Muscle of back (tissue), 11 donors: ENCODE data around the gene GALNTL6. TPM values are rescaled to one million over a fixed set of nuclear protein-coding genes. Genes with fewer than 3 reads are reported as not detected.
"Not testable (repeated sequence)": the region's sequence is repeated elsewhere in the genome, so short reads cannot be mapped to it uniquely, and the experiment has no call there.

Experiments used
- DNase-seq, 3 donors: peaks; one replicate each; pipeline versions ENCODE4 v3.0.0 to v3.0.0-alpha.2; 2013
- polyA plus RNA-seq, 10 donors: library from polyadenylated mRNA; unstranded; fragments of 120-200 nt; gene quantifications; one replicate each; pipeline ENCODE4 v1.2.1, GENCODE V29; 2013; ENCODE audit not compliant: insufficient read length in 10 of 10

GALNTL6 gene
- polyA plus RNA-seq, 10 donors: 0.29 to 2.2 (median 1.2) TPM; not detected in 1

DNA sequence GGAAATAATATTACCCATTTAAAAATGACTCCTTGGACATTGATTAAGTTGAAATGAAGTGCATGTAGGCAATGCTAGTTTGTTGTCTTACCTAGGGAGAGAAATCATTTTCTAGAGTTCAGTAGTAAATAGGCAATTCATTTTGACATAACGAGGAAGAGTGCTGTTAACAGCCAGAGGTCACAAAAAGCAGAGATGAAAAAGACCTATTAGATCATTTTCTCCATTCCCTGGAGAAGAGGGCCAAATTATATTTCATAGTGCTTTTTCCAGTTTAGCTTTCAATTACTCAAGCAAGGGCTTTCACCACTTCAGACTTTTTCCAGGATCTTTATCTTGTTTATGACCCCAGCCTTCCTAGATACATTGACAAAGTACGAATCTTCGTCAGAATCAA, 981.1 kb downstream of the GALNTL6 start:
- peak in 2 of 3 donors; percentile 16 to 20 for DNase-seq

DNA sequence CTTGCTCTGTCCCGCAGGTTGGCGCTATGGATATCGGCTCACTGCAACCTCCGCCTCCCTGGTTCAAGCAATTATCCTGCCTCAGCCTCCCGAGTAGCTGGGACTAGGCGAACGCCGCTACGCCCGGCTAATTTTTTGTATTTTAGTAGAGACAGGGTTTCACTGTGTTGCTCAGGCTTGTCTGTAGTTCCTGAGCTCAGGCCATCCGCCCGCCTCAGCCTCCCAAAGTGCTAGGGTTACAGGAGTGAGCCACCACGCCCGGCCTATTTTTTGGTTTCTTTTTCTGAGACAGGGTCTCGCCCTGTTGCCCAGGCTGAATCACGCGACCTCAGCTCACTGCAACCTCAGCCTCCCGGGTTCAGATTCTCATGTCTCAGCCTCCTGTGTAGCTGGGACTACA, 984.1 kb downstream of the GALNTL6 start:
- not testable (repeated sequence) for DNase-seq

DNA sequence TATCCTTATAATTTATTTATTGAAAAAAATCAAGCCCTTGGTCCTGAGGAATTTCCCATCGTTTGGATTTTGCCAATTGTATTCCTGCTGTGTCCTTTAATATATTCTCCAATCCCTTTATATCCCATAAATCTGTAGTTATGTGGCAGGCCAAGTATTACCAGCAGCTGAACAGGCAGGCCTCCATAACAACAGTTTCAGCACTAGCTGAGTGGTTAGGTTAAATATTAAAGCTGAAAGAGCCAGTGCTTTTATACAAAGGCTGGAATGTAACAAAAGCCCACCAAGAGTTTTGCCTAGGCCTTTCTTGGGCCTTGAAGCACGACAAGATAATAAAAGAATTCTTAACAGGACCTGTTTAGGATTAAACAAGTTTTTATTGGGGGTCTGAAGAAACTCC, 988.8 kb downstream of the GALNTL6 start:
- DNase-seq: no peak

DNA sequence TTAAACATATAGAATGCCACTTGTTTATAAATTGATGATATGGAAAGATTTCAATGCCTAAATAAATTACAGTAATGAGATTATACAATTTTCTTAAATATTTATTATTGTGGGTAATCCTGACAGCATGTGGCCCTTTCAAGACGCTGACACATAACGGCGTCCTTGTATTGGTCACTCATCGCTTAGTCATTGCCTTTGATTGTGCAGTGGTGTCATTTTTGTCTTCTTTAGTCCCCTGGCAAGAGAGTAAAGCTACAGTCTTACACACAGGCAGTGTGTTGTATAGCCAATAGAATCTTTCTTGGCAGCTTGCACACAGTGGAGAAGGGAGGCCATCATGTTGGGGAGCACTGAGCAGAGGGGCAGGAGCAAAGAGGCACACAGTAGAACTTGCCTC, 993.6 kb downstream of the GALNTL6 start:
- DNase-seq: no peak

DNA sequence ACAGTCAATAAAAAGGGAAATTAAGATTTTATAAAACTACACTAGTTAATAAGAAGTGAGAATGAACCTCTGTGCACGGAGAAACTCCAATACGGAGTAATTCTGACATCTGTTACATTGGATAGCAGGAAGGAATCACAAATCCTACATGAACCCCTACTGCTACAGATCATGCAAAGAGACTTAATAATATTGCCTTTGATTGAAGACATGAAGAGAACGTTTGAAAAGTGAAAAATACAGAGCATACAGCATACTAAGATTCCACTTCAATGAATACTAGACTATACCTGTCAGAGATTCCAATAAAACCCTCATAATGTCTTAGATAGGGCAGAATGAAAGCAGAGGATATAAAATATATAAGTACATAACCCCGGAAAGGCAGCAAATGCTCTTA, 995.0 kb downstream of the GALNTL6 start:
- no peak for DNase-seq

DNA sequence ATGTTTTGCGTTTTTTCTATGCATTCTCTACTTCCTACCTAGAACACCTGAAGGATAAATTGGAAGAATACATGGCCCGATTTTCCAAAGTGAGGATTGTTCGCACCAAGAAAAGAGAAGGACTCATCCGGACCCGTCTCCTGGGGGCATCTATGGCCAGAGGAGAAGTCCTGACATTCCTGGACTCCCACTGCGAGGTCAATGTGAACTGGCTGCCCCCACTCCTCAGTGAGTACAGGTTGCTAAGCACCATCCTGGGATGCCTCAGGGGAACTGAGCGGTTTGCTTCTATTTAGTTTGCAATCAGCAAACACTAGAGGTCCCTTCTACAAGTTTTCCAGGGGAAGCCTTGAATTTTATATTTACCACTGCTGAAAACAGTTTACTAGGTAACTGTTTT, 996.1 kb downstream of the GALNTL6 start:
- DNase-seq: no peak

DNA sequence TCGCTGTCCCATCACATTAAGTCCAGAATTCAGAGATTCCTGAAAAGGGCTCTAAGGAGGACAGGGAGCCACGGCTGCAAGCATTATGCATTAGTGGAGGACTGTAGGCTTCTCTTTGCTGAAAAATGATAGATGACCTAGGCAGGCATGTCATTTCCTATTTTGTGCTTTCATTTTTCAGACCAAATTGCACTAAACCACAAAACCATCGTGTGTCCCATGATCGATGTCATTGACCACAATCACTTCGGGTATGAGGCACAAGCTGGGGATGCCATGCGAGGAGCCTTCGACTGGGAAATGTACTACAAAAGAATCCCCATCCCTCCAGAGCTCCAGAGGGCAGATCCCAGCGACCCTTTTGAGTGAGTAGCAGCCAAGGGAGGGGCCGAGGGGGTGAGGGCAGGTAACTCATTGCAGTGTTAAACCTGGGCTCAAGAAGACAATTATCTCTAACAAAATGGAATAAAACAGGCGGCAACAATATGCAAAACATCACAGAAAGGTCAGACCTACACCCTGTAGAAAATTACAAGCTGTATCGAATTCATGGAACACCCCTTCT, 1000.2 kb downstream of the GALNTL6 start:
- DNase-seq: no peak

DNA sequence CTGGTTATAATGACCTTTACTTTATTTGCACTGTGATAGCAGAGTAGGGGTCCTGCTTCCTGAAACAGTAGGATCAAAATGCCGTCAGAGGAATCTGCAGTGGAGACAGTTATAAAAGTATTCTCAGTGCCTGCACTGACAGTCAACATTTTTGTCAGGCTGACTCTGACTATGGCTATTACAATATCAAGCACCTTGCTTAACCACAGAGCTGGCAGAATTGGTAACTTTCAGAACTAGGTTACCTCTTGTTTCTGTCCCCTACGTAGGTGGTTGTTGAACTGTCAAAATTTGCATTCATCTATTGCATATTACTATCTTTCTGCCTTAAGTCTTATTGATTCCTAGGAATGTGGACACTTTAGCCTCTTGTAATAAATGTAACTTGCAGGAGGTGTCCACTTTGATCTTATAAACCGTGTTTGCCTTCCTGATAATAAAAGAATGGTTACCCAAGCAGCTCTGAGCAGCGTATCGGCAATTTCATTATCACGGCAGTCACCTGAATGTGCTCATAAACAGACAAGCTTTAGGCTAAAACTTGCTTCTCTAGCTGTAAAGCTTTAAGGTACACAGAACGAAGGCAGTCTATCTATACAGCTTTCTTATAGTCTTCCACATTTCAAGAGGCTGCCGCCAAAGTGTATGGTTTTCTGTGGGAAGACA, 1002.4 kb downstream of the GALNTL6 start:
- no peak for DNase-seq

DNA sequence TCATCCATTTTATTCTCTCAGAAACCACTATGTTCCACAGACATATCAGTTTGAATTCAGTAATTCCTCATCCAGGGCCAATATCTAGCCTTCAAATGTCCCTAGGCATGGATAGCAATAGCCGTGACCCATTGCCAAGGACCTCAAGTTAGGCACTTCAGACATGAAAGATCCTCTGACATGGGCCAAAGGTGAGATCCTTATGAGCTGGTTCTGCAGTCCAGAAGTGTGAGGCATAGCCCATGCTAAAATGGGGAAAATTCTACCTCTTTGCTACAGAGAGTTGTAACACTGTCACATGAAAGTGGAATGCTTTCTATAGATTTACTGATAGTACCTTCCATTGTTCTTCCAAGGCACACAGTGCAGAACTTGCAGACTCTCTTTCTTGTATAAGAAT, 1005.7 kb downstream of the GALNTL6 start:
- DNase-seq: no peak

DNA sequence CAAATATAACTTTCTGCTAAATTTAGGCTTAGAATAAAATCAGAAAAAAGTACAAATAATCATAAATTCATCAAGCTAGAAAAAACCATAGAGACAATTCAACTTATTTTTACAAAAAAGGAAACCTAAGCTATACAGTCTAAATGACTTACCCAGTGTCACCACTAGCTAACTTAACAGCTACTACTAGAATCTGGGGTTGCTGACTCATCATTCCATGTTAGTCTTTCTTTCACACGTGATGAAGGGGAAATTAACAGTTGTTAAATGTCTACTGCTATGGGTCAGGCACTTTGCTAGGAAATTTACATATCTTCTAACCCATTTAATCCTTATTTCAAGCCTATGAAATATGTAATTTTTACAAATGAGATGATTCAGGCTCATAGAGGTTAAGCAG, 1006.1 kb downstream of the GALNTL6 start:
- DNase-seq: no peak

DNA sequence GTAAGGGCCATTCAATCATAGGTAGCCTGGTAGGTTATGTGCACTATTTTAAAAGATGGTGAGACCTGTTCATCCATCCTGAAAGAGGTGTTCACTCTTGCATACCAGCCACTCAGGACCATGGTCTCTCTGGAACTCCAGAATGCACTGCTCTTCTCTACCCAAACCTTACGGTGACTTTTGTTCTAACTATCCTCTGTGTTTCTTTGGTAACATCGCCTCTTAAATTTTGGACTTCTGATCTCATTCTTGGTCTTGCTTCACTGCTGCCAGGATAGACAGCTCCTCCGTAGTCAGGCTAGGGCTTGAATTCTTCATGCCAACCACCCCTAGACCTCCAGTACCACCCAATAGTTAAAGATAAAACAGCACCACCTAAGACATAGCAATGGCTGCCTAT, 1009.1 kb downstream of the GALNTL6 start:
- DNase-seq: no peak

DNA sequence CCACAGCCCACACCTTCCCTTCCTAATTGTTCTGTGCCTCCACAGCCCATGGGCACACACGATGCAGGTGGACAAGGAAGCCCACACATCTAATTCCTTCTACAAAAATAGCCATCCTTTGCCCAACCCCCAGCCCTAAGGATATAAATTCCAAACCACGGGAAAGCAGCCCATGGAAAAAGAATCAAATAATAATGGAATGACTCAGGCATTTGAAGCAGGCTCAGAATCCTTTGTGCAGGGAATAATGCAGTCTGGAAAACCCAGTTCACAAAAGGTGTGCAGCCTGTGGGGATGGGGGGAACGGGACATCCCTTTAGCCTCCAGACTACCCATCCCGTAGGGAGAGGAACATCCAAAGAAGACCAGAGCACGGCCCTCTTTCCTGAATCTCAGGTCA, 1013.1 kb downstream of the GALNTL6 start:
- peak; percentile 4 to 30 (median 11) for DNase-seq

DNA sequence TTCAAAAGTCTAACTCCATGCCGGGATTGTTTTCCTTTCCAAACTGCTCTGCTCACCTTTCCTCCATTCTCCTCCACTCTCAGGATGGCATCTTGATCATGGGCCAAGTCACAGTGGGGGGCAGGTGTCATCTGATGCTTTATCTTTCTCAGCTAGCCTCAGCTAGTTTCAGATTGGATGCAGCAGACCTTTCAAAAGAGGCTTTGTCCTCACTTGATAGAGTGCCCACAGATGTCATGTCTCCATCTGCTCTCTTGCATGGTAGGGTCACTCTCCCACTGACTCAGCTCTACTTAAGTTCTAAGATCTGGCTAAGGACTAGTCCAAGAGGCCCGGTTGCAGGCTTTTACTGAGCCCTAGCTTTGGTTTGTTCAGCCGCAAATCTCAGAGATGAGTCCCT, 1013.7 kb downstream of the GALNTL6 start:
- no peak for DNase-seq

DNA sequence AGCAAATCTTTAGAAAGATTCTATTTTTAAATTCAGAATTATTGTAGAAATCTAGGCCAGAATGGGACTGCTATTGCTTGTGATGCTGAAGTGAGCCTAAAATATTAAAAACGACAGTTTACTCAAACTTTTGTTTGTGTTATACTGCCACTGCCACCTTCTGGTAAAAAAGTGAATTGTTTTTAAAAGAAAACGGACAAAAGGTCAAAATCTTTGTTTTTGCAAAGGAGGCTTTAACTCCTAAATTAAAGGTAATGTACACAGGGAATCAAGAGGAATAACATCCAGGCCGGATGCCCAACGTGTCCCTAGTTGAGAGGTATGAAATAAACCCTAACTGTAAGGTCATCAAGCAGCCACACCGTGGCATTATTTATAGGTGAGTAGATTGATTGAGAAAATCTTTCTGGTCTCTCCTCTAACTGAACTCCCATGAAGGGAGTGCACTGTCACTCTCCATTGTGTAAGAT, 1017.1 kb downstream of the GALNTL6 start:
- peak in 2 of 3 donors; percentile 8 to 18 for DNase-seq

DNA sequence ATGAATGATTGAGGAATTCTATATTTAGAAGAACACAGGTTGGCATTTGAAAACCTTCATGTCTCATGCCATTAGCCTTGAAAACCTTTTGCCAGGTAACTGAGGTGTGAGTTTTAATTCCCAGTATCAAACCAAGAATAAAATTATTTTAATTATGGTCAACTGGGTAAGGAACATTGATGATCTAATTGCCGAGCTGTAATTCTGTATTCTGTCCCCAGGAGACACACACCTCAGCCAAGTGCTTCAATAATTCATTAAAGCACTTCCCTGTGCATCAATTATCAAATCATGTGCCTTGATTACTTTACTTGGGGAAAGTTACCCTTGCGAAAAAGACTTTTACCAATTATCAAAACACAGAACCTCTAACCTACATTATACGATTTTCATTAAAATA, 1023.5 kb downstream of the GALNTL6 start:
- no peak for DNase-seq

DNA sequence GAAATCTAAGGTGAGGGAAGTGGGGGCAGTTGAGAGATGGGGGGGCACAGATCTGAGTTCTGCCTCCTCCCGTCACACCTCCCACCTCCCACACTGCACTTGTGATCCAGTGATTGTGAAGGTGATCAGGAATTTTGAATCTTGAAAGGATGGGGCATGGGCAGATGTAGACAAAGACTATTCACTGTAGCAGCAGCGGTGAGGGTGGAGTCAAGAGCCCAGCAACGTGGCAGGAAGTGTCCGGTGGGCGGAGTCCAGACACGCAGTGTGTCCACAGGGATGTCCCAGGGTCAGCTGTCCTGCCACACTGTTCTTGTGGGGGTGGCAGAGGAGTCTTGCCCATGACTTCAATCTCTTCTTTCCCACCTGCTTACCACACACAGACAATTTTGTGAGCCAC, 1024.9 kb downstream of the GALNTL6 start:
- DNase-seq: no peak

DNA sequence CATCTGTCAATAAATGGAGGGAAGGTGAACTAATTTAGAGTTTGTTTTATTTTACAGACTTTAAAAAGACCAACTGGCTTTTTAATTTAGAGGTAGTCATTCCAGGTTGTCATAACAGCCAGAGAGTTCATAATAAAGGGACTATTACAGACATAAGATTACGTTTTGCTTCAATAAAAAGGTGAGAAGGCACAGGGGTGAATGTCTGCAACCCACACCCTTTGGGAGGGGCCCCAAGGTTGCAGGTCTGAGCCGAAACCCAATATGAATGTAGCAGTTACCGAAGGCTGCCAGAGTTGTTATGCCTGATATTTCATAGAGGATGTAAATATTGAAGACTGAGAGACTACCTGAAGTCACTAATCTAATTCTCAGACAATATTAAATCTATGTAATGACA, 1025.7 kb downstream of the GALNTL6 start:
- no peak for DNase-seq

DNA sequence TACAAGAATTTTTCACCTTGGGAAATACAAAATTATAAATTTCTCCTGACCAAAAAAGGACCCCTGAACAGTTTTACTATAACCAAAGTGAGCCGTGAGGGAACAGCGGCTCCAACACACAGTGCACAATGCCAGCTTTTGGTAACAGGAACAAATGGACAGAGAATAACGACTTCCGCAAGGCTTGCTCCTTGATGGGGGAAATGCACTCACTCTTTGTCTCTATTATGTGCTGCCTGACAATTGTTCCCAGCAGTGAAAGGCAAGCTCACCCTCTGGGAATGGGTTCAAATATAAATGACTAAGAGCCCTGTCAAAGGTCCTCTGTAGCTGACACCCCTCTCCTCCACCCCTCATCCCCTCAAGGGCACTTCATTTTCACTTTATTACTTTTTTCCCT, 1029.6 kb downstream of the GALNTL6 start:
- DNase-seq: no peak

DNA sequence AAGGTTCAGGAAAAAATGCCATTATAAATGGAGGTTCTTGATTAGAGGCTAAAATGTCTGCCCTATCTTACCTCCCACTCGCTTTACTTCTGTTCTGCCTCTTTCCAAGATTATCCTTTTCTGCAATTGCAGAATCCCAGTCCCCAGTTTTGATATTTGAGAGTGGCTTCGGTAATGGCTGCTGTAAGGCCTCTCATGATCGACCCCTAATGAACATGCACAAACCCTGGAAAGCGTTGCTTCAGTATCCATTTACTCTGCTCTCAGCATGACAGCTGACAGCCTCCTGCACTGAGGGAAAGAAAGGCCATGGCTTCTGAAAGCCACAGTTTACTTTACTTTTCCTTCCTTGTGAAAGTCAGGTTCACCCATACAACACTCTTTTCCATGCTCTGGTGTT, 1030.0 kb downstream of the GALNTL6 start:
- no peak for DNase-seq

DNA sequence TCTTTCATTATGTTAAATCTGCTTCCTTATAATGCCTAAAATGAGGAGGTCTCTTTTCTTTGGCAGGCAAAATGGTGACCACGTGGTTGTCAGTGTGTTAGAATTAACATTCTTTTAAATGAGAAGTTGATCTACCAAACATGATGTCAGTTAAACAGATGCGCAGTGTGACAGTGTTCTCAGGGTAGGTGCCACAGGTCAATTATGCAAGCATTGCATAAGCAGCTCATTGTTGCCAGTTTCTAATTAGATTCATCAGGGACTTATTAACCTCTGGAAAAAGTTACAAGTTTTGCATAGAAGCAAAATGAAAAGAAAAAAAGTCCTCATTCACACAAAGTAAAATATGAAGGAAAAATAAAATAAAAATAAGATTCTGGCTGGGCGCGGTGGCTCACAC, 1031.4 kb downstream of the GALNTL6 start:
- no peak for DNase-seq

DNA sequence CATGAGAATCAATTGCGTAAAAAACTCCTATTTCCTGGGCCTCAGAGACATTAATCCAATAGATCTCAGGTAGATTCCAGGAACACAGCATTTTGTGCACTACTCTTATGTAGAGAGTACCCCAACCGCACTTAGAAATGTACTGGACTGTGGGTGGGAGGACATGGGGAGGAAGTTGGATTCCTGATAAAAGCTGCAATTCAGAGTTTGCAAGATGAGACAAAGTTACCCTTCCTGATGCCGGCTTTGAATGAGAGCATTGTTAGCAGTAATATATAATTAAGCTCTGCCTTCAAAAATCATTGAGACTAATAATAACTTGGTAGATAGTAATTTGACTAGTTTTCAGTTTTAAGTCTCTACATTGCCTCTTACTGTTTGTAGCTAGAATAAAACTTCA, 1032.1 kb downstream of the GALNTL6 start:
- no peak for DNase-seq

DNA sequence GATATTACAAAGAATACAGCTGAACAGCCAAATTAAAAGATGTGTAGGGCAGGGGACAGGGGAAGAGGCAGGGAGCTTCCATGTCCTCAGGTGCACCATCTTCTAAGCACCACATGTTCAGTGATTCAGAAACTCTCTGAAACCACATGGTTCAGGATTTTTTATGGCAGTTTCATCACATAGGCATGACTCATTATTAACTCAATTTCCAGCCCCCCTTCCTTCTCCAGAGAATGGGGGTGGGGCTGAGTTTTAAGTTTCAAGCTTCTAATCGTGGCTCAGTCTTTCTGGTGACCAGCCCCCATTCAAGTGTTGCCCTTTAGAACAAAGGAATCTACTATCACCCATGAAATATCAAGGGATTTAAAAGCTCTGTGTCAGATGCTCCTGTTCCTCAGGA, 1037.6 kb downstream of the GALNTL6 start:
- DNase-seq: peak in 1 of 3 donors; percentile 83

DNA sequence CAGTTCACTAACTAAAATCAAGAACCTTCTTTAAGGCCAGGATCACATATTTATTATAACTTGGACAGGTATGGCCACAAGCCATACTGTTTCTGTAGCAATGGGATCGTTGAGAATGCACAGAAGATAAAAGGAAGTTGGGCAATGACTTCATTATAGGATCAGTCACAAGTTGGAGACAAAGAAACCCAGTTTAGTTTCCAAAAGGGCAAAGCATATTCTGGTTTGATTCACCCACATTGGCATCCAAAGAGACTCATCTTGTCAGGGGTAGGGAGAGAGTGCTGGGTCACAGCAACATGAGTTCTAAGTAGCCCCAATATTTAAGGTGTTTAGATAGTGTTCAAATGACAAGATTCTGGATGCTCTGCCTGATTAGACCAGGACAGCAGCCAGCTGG, 1038.3 kb downstream of the GALNTL6 start:
- DNase-seq: no peak

DNA sequence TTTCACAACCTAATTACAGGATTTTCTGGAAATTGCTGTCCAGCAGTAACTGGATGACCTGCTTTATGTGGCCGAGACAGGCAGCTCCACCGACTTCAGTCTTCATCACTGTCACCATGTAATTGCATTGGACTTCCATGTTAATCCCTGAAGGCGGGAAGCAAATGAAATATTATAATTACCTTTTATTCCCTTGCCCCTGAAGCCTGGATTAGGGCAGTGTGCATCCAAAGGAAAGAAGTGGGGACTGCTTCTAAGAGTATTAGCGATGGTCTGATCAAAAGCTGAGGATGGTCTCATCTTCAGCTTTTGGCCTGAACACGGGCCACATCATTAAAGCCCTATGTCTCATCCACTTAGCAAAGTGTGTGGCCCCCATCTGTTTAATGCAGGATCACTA, 1043.8 kb downstream of the GALNTL6 start:
- DNase-seq: no peak
